HL-60/S4 (cell line): ENCODE data around the gene NFASC.

Experiments
- in situ Hi-C: fragments of 300-500 bp; cut with MboI; formaldehyde crosslinking; loops from 2 replicates; pipeline ENCODE4 v1.14.3; 2022; ENCODE audit warnings: low sequenced_read_pairs

Gene NFASC

GRCh38 chr1:204979306-204979705, 108.6 kb downstream of the NFASC start:
- in situ Hi-C loops = no loop called here

DNA sequence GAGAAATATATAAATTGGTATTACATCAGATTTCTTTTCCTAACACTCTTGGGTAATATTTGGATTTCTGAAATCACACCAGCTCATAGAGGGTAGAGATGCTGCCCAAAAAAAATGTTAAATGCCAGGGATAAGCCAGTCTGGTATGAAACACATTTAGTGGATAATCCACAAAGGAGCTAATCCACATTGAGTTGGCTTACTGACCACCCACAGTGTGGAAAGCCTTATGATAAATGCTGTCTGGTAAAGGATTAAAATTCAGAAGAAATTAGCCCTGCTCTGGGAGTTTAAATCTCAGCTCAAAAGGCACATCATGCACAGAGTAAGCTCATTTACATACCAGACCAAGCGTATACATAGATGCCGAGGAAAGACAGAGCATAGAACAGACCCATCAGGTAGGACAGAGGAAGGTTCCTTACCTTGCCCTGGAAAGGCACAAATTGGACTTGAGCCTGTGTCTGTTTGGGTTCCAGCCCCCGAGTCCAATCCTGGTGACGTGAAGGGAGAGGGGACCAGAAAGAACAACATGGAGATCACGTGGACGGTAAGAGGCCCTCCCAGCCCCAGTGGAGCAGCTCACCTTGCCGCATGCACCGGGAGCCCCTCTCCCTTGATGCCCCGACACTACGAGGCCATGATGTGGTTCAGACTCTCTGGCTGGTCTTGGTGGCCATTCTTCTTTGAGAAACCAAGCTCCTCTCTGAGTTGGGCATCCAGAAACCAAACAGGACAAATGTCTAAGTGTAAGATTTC, 109.4 kb downstream of the NFASC start:
- in situ Hi-C loops = loop anchor here (10.0 kb wide), 2 partner anchors 155 to 285 kb away; no protein-coding TSS in a partner anchor

GRCh38 chr1:204980840-204981405, 110.3 kb downstream of the NFASC start:
- in situ Hi-C loops = loop anchor here (10.0 kb wide), 2 partner anchors 154 to 284 kb away; no protein-coding TSS in a partner anchor

GRCh38 chr1:204983136-204983535, 112.5 kb downstream of the NFASC start:
- in situ Hi-C loops = loop anchor here (10.0 kb wide), 2 partner anchors 152 to 282 kb away; no protein-coding TSS in a partner anchor

- in situ Hi-C loops = loop anchor here (10.0 kb wide), 2 partner anchors 151 to 281 kb away; no protein-coding TSS in a partner anchor
Observed at GRCh38 chr1:204983881-204984280, 113.2 kb downstream of the NFASC start.

- in situ Hi-C loops = loop anchor here (10.0 kb wide), 2 partner anchors 150 to 280 kb away; no protein-coding TSS in a partner anchor
Observed at GRCh38 chr1:204984499-204984898, 113.8 kb downstream of the NFASC start.

- in situ Hi-C loops = loop anchor here (10.0 kb wide), 2 partner anchors 149 to 279 kb away; no protein-coding TSS in a partner anchor
Observed at GRCh38 chr1:204986181-204986580, 115.5 kb downstream of the NFASC start.

DNA sequence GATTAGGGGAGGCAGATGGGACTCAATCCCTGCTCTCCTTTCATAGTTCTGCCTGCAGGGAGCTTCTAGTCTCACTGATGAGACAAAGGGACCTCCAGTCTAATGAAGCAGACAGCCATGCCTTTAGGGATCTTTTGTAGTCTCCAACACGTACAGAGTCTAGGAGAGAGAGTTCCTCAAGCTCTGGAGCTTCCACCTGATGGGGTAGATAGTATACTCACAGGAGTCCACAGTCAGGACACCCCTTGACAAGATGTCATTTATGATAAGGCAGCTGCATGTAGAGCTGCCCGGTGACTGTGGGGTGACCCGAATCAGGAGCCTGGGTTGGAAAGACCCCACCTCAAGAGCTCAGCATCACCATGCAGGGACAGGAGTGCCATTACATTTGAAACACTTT, 117.0 kb downstream of the NFASC start:
- in situ Hi-C loops = loop anchor here (10.0 kb wide), 2 partner anchors 147 to 277 kb away; no protein-coding TSS in a partner anchor

DNA sequence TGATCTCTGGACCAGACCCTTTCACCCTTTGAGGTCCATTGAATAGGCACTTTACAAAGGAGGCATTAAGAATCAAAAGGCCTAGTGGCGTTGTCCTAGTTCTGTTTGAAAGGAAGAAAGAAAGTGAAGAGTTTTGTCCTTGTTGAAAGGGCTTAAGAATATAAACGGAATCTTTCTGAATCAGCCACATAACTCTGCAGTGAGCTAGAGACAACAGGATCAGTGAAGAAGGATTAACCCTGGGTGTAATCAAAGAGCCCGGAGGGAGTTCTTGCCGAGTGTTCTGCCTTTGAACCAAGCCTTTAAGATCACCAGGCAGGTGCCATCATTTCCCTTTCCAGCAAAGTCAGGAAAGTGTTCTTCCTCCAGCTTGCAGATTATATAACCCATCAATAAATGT, 117.5 kb downstream of the NFASC start:
- in situ Hi-C loops = loop anchor here (10.0 kb wide), 2 partner anchors 147 to 277 kb away; no protein-coding TSS in a partner anchor

GRCh38 chr1:204989266-204990058, 118.8 kb downstream of the NFASC start:
- in situ Hi-C loops = loop anchor here (10.0 kb wide), 2 partner anchors 145 to 275 kb away; no protein-coding TSS in a partner anchor

GRCh38 chr1:204990059-204990664, 119.5 kb downstream of the NFASC start:
- in situ Hi-C loops = no loop called here

DNA sequence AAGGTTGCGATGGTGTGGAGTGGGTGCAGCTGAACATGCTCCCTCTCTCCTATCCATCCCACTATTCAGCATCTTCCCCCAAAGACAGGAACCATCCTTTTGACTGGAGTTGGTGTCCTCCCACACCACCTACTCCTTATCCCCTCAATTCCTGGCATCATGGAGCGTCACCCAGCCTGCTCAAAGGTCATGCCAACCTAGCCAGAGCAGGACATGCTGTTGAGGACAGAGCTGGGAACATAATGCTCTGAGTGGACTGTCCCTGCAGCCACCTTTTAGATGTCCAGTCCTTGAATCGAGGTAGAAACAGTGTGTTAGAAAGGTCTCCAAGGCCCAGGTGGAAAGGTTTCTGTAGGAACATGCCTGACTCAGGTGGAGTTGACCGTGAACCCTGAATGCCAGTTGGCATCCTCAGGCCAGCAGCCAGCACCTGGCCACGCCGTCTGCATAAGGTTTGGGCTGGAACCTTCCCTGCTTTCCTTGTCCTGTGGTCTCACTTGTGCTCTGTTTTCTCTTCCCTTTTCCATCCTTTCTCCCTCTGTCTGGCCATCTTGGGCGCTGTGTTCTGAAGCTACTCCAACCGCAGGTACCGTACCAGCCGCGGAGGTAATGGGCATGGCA, 120.2 kb downstream of the NFASC start:
- in situ Hi-C loops = no loop called here

DNA sequence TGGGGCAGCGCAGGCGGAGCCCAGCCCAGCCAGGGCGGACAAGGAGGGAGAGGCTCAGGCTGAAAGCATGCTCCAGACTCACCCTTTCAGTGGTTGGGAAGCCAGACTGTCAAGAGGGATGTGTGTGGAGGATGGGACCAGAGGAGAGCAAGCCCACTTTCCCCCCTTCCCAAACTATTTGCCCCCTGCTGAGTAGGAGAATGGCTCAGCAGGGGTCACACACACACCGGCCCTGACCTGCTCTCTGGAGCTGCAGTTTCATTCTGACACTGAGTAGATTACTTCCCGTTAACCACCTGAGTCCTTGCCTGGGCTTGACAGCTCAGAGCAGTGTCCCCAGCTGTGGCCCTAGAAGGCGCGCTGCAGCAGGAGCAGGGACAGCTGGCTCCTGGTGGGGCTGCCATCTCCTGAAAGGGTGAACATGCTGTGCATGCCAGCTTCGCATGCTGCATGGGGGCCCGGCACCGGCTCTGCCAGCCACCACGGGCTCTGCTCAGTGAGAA, 120.7 kb downstream of the NFASC start:
- in situ Hi-C loops = no loop called here

- in situ Hi-C loops = no loop called here
Observed at GRCh38 chr1:204992201-204992997, 121.7 kb downstream of the NFASC start.

- in situ Hi-C loops = no loop called here
Observed at GRCh38 chr1:204992998-204993314, 122.3 kb downstream of the NFASC start.

DNA sequence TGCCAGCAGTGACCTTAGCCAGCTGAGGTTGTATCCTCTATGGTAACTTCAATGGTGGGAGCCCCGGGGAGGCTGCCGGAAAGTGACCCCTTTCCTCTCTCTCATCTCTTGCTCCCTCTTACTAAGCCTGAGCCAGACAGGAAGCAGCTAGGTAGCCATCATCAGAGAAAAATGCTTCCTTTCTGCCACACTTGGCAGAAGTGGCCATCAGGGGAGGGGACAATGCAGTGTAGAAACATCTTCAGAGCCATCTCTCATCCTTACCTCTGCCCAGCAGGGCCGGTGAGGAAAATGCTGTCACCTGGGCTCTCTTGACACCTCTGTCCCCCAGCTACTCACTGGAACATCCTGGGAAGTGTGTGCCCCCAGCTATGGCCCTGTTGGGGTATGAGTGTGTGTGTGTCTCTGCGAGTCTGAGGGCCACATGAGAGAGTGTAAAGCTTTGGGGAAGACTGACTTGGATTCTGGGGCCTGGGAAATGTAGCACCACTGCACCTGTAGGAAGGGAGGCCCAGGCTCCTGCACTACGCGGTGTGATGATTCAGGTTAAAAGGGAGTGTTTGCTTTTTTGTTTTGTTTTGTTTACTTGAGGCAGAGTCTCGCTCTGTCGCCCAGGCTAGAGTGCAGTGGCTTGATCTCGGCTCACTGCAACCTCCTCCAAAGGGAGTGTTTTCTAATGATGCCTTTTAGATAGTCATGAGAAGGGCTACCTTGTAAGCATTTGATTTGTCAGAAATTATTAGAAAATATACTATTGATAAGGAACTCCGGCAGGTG, 123.6 kb downstream of the NFASC start:
- in situ Hi-C loops = no loop called here

DNA sequence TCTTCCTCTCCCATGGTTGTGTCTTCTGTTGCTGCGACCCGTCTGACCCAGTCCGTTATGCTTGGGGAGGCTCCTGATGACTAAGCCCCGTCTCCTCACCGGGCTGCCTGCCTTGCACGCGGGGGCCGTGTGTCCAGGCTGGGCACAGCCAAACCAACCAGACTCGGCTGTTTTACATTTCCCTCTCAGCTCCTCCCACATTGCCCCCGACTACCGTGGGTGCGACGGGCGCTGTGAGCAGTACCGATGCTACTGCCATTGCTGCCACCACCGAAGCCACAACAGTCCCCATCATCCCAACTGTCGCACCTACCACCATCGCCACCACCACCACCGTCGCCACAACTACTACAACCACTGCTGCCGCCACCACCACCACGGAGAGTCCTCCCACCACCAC, 126.3 kb downstream of the NFASC start:
- in situ Hi-C loops = no loop called here

GRCh38 chr1:204997591-204998355, 127.1 kb downstream of the NFASC start:
- in situ Hi-C loops = no loop called here
